NCI-H748 (cell line): Measurements from ENCODE around the gene RBM47.
"Not testable (repeated sequence)": the region's sequence is repeated elsewhere in the genome, so short reads cannot be mapped to it uniquely, and the experiment has no call there.

ENCODE experiments used
- DNase-seq: peaks from one replicate; lab custom pipeline; 2025; ENCODE audit not compliant: unreplicated experiment; lab: John Stamatoyannopoulos, UW

The RBM47 gene

DNA sequence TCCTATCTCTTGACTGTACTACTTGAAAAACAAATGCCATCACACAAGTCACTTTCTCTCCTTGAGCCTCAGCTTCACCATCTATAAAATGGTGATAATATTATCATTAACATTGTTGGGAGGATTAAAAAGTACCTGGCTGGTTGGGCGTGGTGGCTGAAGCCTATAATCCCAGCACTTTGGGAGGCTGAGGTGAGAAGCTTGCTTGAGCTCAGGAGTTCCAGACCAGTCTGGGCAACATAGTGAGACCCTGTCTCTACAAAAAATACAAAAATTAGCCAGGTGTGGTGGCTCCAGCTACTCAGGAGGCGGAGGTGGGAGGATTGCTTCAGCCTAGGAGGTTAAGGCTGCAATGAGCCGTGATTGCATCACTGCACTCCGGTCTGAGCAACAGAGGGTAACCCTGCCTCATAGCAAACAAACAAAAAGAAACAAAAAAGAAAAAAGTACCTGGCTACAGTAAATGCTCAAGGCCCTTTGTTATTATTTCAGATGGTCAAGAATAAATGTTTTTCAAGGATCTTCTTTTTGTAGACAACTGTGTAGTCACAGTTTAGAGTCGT, 174.2 kb downstream of the RBM47 start:
- no peak for DNase-seq

- no peak for DNase-seq
Observed at GRCh38 chr4:40454816-40455215, 174.8 kb downstream of the RBM47 start.

GRCh38 chr4:40453912-40454311, 175.8 kb downstream of the RBM47 start:
- no peak for DNase-seq

- peak; percentile 11 for DNase-seq
Observed at GRCh38 chr4:40448875-40449274, 180.8 kb downstream of the RBM47 start.

GRCh38 chr4:40446839-40447238, 182.8 kb downstream of the RBM47 start:
- no peak for DNase-seq

DNA sequence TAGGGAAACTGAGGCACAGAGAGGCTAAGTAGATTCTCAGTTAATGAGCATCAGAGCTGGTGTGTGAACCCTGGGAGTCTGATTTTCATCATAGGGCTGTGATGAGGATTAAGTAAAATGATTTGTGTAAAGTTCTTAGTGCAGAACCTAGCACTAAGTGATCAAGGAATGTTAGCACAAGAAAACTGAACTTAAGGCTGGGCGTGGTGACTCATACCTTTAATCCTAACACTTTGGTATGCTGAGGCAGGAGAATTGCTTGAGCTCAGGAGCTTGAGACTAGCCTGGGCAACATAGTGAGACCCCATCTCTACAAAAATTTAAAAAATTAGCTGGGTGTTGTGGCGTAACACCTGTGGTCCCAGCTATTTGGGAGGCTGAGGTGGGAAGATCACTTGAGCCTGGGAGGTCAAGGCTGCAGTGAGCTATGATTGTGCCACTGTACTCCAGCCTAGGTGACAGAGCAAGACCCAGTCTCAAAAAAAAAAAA, 183.4 kb downstream of the RBM47 start:
- not testable (repeated sequence) for DNase-seq

DNA sequence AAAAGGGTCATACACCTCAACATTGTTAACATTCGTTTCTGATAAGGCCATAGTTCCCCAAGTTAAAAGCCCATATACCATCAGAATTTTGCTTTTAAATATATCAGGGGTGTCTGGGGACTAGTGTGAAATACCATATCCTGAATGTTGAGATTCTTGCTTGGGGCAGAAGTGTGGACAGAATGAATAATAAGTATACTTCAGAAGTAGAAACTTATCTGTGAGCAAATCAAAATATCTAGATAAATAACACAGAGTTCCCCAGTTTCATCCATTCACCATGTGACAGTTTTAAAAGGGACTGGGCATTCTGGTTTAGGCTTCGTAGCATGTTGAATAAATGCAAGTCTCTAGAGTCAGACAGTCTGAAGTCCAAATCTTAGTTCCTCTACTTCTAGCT, 184.0 kb downstream of the RBM47 start:
- DNase-seq, result no peak

- DNase-seq, result no peak
Observed at GRCh38 chr4:40441430-40441829, 188.2 kb downstream of the RBM47 start.

GRCh38 chr4:40439519-40439918, 190.1 kb downstream of the RBM47 start:
- no peak for DNase-seq

GRCh38 chr4:40438384-40439026, 191.2 kb downstream of the RBM47 start:
- no peak for DNase-seq

DNA sequence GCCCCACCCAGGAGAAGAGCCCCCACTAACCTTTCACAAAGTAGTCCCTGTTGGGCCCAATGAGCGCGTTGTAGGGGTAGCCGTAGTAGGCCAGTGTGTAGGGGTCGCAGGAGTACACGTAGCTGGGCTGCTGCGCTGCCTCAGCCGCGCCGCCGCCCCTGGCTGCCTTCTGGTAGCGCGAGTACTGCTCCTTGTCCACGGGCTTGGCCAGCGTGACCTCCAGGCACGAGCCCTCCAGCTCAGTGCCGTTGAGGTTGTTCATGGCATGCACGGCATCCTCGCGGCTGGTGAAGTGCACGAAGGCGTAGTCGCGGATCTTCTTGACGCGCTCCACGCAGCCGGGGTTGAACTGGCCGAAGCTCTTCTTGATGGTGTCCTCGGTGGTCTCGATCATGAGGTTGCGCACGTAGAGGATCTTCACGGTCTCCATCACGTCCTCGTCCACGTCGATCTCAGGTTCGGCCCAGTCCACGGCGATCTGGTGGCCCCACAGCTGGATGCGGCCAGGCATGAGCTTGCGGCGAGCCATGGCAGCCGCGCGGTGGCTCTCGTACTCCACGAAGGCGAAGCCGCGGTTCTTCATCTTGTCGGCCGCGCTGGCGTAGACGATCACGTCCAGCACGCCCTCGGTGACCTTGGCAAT, 191.8 kb downstream of the RBM47 start:
- no peak for DNase-seq

GRCh38 chr4:40435306-40435705, 194.4 kb downstream of the RBM47 start:
- not testable (repeated sequence) for DNase-seq

- no peak for DNase-seq
Observed at GRCh38 chr4:40434126-40434687, 195.5 kb downstream of the RBM47 start.

DNA sequence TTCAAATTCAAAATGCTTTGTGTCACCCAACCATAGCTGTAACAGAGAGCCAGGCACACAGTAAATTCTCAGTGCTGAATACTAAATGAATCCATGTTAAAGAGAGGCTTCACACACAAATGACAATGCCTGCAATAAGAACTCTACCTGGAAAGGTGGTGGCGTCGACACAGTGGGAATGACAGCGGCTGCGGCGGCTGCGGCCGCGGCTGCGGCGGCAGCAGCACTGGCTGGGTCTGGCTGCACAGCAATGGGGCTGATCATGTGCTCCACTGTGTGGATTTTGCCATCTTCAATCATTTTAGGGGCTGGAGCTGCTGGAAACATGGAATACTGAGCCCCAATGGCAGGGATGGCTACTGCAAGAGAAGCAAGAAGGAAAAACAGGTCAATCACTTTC, 197.2 kb downstream of the RBM47 start:
- DNase-seq, result no peak

DNA sequence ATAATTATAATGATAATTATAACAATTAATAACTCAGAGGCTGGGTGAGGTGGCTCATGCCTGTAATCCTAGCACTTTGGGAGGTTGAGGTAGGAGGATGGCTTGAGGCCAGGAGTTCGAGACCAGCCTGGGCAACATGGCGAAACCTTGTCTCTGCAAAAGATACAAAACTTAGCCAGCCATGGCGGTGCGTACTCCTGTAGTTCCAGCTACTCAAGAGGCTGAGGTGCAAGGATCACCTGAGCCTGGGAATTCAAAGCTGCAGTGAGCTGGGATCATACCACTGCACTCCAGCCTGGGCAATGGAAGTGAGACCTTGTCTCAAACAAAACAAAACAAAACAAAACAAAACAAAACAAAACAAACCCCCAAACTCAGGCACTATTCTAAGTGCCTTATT, 201.8 kb downstream of the RBM47 start:
- DNase-seq, result not testable (repeated sequence)

DNA sequence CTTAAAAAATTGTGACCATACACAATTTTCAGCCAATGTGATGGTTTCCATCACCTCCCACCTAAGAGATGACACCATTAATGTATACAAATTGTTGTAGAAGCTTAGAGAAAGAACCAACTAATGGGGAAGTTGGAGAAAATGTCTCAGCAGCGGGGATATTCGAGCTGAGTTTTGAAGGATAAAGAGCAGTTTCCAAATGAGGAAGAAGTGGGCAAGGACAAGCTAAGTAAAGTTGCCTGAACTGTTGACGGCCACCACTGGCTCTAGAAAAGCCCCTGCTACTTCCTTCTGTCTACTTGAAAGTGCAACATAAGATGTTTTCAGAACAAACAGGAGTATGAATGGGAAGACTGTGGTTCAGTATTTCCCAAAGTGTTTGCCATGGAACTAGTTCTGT, 202.5 kb downstream of the RBM47 start:
- DNase-seq, result no peak

- DNase-seq, result no peak
Observed at GRCh38 chr4:40425799-40426574, 203.7 kb downstream of the RBM47 start.

GRCh38 chr4:40423735-40424134, 205.9 kb downstream of the RBM47 start:
- no peak for DNase-seq

- DNase-seq, result no peak
Observed at GRCh38 chr4:40421839-40422708, 207.6 kb downstream of the RBM47 start.

DNA sequence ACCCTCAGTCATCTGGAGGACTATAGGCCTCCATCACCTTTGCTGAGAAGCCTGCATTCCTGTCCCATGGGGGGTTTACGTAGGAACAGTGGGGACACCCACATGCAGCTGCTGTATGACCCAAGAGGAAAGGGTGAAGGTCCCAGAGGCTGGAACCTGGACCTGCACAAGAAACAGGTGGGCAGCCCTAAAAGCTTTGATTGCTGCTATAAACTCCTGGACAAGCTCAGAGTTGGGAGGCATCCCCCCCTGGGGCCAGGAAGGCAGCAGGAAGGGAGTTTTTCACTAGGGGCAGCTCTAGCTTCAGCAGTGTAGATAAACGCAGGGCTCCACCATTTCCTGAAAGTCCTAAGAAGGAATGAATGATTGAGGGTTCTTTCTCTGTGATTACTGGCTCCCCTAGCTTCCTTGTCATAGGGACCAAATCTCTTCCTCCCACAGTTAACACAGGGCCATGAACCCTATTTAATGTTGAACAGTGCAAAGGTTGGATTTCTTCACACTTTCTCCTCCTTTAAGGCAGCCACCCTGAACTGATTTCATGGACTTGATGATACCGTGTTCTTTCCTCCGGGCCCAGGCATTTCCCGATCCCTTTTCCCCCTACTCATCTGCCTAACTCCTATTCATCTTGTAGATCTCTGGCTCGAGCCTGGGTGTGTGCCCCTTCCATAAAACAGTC, 210.3 kb downstream of the RBM47 start:
- DNase-seq, result no peak
